Measurements from ENCODE around the gene DUSP6. TPM values are rescaled to one million over a fixed set of nuclear protein-coding genes. Genes with fewer than 3 reads are reported as not detected.
A peak's percentile ranks its signal among the peaks of the same experiment; 100 is the strongest.

The DUSP6 gene
- total and polyA plus RNA-seq, 2 of the 13 experiments (the other 11 are each of a cell fraction or from before 2014, with no cell fraction given), result 40.9 to 161 TPM

- TF ChIP-seq ZNF597 (CRISPR knock-in tag; IDR thresholded peaks at IDR 0.05) (no peak), ELF3 (CRISPR knock-in tag; IDR thresholded peaks at IDR 0.05) (no peak), MED13 (CRISPR knock-in tag; IDR thresholded peaks at IDR 0.05) (no peak), ZNF644 (CRISPR knock-in tag; IDR thresholded peaks at IDR 0.05; ENCODE audit: low read depth) (0 out of 2 replicates have a peak, but pooled peaks have one; percentile 21), ZIK1 (CRISPR knock-in tag; IDR thresholded peaks at IDR 0.05; ENCODE audit: borderline replicate concordance, low read depth) (no peak), MED8 (CRISPR knock-in tag; IDR thresholded peaks at IDR 0.05; ENCODE audit: insufficient replicate concordance) (no peak), ZNF232 (CRISPR knock-in tag; IDR thresholded peaks at IDR 0.05; ENCODE audit: borderline replicate concordance) (no peak), RARA (CRISPR knock-in tag; IDR thresholded peaks at IDR 0.05) (peak; percentile 45; the same call in 1 of the 2 replicates), ZBTB8A (CRISPR knock-in tag; IDR thresholded peaks at IDR 0.05; ENCODE audit: borderline replicate concordance, low read depth) (no peak), GATAD2A (CRISPR knock-in tag; IDR thresholded peaks at IDR 0.05) (peak; percentile 39; the same call in 1 of the 2 replicates), POGZ (CRISPR knock-in tag; IDR thresholded peaks at IDR 0.05) (peak; percentile 57; the same call in 1 of the 2 replicates), JDP2 (CRISPR knock-in tag; IDR thresholded peaks at IDR 0.05; ENCODE audit: borderline replicate concordance) (no peak), SMAD3 (CRISPR knock-in tag; IDR thresholded peaks at IDR 0.05) (no peak), ZNF34 (CRISPR knock-in tag; IDR thresholded peaks at IDR 0.05; ENCODE audit: borderline replicate concordance) (no peak), SMC3 (IDR thresholded peaks at IDR 0.05; ENCODE audit: low read length) (peak; percentile 28; the same call in 1 of the 2 replicates), ZBTB21 (CRISPR knock-in tag; IDR thresholded peaks at IDR 0.05) (no peak), AGO1 (IDR thresholded peaks at IDR 0.05; ENCODE audit: low read depth, low read length, poor library complexity, severe bottlenecking) (no peak), ZNF792 (CRISPR knock-in tag; IDR thresholded peaks at IDR 0.05) (no peak), ZNF333 (CRISPR knock-in tag; IDR thresholded peaks at IDR 0.05; ENCODE audit: borderline replicate concordance) (no peak), NBN (conservative IDR thresholded peaks at IDR 0.05) (no peak), ZMAT5 (CRISPR knock-in tag; IDR thresholded peaks at IDR 0.05; ENCODE audit: borderline replicate concordance, low read depth) (no peak), MIER3 (CRISPR knock-in tag; IDR thresholded peaks at IDR 0.05; ENCODE audit: borderline replicate concordance) (no peak), FOXK2 (IDR thresholded peaks at IDR 0.05) (no peak), ZNF564 (CRISPR knock-in tag; IDR thresholded peaks at IDR 0.05) (no peak), ZMYM4 (CRISPR knock-in tag; IDR thresholded peaks at IDR 0.05) (peak; percentile 59), ZNF326 (CRISPR knock-in tag; IDR thresholded peaks at IDR 0.05; ENCODE audit: borderline replicate concordance) (no peak), HOMEZ (CRISPR knock-in tag; IDR thresholded peaks at IDR 0.05; ENCODE audit: low read depth) (peak; percentile 97), MTF2 (CRISPR knock-in tag; IDR thresholded peaks at IDR 0.05; ENCODE audit: borderline replicate concordance) (no peak)
- TF ChIP-seq, protein P1, sequence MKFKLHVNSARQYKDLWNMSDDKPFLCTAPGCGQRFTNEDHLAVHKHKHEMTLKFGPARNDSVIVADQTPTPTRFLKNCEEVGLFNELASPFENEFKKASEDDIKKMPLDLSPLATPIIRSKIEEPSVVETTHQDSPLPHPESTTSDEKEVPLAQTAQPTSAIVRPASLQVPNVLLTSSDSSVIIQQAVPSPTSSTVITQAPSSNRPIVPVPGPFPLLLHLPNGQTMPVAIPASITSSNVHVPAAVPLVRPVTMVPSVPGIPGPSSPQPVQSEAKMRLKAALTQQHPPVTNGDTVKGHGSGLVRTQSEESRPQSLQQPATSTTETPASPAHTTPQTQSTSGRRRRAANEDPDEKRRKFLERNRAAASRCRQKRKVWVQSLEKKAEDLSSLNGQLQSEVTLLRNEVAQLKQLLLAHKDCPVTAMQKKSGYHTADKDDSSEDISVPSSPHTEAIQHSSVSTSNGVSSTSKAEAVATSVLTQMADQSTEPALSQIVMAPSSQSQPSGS (CRISPR knock-in tag; IDR thresholded peaks at IDR 0.05), result no peak
Observed at GRCh38 chr12:89395712-89396111, 43.4 kb upstream of the DUSP6 start (continued).
